NCI-H510A treated with DMSO at 0.1 percent for 48 hours (cell line): Measurements from ENCODE around the gene MUC5B.
"Not testable (repeated sequence)": the region's sequence is repeated elsewhere in the genome, so short reads cannot be mapped to it uniquely, and the experiment has no call there.

Experiments used
- DNase-seq: peaks from one replicate; lab custom pipeline; 2025; lab: John Stamatoyannopoulos, UW

The MUC5B gene

DNA sequence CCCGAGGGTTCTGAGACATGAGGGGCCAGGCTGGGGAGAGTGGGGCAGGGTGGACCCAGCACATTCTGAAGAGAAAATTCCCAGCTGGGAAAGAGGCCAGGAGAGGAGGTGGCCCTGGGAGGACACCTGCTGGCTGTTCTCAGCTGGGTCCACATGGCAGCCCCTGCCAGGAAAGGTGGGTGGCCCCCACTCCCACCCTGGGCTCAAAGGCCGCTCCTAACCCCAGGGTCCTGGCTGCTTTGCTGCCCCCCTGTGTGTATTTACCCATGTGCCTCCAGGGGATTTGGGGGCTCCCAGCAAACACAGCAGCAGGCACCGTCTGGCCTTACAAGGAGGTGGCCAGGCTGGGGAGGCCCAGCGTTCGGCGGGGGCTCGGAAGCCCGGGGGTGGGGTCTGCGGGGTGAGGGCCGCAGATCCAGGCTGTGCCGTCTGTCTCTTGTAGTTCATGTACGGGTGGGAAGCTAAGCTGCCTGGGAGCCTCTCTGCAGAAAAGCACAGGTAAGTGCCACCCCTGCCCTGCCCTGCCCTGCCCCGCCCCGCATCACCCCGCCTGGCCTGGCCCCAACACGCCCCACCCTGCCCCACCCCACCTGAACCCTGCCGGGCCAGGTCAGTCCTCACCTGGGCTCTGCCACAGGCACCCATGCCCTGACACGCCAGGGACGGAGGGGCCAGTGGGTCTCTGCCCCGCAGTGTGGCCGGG is 10.6 kb downstream of the MUC5B start:
- DNase-seq, result no peak

GRCh38 chr11:1234054-1234720 is 11.3 kb downstream of the MUC5B start:
- no peak for DNase-seq

DNA sequence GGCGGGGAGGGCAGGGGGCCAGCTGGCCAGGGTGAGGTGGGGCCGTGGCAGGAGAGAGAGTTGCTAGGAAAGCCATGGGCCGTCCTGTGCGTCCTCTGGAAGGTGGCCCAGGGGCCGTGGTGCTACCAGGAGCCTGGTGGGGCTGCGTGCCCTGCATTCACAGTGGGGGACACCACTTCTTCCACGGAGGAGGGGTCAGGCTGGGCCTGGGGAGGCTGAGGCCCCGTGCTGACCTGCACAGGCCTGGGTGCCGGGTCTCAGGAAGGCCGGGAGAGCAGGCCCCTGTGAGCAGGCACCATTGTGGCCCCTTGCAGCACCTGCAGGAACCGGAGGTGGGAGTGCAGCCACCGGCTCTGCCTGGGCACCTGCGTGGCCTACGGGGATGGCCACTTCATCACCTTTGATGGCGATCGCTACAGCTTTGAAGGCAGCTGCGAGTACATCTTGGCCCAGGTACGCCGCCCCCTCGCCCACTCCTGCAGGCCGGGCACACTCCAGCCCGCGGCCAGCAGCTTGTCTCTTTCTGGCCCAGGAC is 12.0 kb downstream of the MUC5B start:
- no peak for DNase-seq

DNA sequence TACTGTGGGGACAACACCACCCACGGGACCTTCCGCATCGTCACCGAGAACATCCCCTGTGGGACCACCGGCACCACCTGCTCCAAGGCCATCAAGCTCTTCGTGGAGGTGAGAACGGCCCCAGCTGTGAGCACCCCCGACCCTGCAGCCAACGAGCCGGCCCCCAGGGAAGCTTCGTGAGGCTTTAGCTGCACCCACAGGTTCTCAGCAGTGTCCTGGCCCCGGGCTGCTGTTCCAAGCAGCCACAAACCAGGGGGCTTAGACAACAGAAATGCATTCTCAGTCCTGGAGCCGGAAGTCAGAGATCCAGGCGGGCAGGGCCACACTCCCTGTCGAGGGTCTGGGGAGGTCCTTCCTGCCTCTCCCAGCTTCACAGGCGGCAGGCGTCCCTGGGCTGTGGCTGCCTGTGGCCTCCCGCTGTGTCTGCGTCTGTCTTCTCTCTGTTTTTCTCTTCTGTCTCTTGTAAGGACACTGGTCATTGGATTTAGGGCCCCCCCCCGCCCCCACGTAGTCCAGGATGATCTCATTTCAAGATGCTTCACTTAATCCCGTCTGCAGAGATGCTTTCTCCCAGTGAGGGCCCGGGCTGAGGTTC is 12.5 kb downstream of the MUC5B start:
- no peak for DNase-seq

GRCh38 chr11:1235901-1236315 is 13.0 kb downstream of the MUC5B start:
- no peak for DNase-seq

DNA sequence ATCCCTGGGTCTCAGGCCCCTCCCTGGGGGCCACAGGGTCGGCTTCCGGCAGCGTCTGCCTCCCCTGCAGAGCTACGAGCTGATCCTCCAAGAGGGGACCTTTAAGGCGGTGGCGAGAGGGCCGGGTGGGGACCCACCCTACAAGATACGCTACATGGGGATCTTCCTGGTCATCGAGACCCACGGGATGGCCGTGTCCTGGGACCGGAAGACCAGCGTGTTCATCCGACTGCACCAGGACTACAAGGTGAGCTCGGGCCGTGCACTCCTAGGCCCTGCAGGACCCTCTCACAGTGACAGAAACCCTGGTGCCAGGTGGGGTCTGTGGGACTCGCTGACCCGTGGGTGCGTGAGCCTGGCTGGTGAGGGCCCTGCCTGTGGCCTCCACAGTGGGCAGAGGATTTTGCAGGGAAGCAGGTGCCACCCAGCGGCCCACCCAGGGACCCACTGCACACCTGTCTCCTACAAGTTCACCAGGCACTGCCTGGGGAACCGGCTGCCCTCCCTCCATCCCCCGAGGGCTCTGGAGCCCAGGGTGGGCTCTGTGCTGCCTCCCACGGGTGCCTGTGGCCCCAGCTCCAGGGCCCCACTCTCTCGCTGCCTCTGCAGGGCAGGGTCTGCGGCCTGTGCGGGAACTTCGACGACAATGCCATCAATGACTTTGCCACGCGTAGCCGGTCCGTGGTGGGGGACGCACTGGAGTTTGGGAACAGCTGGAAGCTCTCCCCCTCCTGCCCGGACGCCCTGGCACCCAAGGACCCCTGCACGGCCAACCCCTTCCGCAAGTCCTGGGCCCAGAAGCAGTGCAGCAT is 13.7 kb downstream of the MUC5B start:
- no peak for DNase-seq

GRCh38 chr11:1237128-1237580 is 14.3 kb downstream of the MUC5B start:
- no peak for DNase-seq

GRCh38 chr11:1237851-1238250 is 15.0 kb downstream of the MUC5B start:
- DNase-seq, result no peak

- no peak for DNase-seq
These were observed 16.1 kb downstream of the MUC5B start for GRCh38 chr11:1238767-1239595.

DNA sequence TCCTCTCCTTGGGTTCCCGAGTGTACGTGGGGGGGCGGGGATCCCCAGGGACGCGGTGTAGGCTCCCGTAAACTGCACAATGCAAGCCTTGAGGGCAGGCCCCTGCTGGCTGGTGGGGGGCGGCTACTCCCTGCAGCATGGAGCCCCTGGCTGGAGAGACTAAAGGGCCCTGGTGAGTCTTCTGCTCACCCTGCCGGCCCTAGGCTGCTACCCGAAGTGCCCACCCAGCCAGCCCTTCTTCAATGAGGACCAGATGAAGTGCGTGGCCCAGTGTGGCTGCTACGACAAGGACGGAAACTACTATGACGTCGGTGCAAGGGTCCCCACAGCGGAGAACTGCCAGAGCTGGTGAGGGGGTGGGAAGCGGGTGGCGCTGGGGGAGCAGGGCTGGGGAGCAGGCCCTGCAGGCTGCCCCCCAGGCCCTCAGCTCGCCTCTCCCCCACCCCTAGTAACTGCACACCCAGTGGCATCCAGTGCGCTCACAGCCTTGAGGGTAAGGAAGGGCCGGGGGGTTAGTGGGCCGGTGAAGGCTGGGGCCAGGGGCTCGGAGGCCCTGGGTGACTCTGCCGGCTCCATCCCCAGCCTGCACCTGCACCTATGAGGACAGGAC is 16.8 kb downstream of the MUC5B start:
- DNase-seq, result no peak

GRCh38 chr11:1240771-1241170 is 17.9 kb downstream of the MUC5B start:
- DNase-seq, result no peak

- DNase-seq, result no peak
These were observed 18.8 kb downstream of the MUC5B start for GRCh38 chr11:1241706-1242105.

DNA sequence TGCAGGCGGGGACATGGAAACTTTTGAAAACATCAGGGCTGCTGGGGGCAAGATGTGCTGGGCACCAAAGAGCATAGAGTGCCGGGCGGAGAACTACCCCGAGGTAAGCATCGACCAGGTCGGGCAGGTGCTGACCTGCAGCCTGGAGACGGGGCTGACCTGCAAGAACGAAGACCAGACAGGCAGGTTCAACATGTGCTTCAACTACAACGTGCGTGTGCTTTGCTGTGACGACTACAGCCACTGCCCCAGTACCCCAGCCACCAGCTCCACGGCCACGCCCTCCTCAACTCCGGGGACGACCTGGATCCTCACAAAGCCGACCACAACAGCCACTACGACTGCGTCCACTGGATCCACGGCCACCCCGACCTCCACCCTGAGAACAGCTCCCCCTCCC is 19.4 kb downstream of the MUC5B start:
- no peak for DNase-seq

- DNase-seq, result not testable (repeated sequence)
These were observed 19.9 kb downstream of the MUC5B start for GRCh38 chr11:1242751-1243150.

DNA sequence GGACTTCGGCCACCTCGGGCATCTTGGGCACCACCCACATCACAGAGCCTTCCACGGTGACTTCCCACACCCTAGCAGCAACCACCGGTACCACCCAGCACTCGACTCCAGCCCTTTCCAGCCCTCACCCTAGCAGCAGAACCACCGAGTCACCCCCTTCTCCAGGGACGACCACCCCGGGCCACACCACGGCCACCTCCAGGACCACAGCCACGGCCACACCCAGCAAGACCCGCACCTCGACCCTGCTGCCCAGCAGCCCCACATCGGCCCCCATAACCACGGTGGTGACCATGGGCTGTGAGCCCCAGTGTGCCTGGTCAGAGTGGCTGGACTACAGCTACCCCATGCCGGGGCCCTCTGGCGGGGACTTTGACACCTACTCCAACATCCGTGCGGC is 20.7 kb downstream of the MUC5B start:
- not testable (repeated sequence) for DNase-seq

GRCh38 chr11:1244557-1244956 is 21.7 kb downstream of the MUC5B start:
- DNase-seq, result not testable (repeated sequence)

DNA sequence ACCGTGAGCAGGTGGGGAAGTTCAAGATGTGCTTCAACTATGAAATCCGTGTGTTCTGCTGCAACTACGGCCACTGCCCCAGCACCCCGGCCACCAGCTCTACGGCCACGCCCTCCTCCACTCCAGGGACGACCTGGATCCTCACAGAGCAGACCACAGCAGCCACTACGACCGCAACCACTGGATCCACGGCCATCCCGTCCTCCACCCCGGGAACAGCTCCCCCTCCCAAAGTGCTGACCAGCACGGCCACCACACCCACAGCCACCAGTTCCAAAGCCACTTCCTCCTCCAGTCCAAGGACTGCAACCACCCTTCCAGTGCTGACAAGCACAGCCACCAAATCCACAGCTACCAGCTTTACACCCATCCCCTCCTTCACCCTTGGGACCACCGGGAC is 22.9 kb downstream of the MUC5B start:
- not testable (repeated sequence) for DNase-seq

- DNase-seq, result not testable (repeated sequence)
These were observed 23.4 kb downstream of the MUC5B start for GRCh38 chr11:1246301-1246700.

- DNase-seq, result not testable (repeated sequence)
These were observed 24.2 kb downstream of the MUC5B start for GRCh38 chr11:1247026-1247425.

DNA sequence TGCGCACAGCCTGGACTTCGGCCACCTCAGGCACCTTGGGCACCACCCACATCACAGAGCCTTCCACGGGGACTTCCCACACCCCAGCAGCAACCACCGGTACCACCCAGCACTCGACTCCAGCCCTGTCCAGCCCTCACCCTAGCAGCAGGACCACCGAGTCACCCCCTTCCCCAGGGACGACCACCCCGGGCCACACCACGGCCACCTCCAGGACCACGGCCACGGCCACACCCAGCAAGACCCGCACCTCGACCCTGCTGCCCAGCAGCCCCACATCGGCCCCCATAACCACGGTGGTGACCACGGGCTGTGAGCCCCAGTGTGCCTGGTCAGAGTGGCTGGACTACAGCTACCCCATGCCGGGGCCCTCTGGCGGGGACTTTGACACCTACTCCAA is 26.1 kb downstream of the MUC5B start:
- DNase-seq, result not testable (repeated sequence)

DNA sequence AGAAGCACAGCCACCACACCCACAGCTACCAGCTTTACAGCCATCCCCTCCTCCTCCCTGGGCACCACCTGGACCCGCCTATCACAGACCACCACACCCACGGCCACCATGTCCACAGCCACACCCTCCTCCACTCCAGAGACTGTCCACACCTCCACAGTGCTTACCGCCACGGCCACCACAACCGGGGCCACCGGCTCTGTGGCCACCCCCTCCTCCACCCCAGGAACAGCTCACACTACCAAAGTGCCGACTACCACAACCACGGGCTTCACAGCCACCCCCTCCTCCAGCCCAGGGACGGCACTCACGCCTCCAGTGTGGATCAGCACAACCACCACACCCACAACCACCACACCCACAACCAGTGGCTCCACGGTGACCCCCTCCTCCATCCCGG is 27.5 kb downstream of the MUC5B start:
- DNase-seq, result not testable (repeated sequence)
